GM23338 (cell line): ENCODE results near the gene RPL36A. TPM values are rescaled to one million over a fixed set of nuclear protein-coding genes. Genes with fewer than 3 reads are reported as not detected.

Source experiments
- ATAC-seq: fragments of 200-7000 bp; cut with Tn5 transposase; 3 replicates; pipeline ENCODE4 v1.9.1; 2020
- DNase-seq: peaks from one replicate; pipeline ENCODE4 v3.0.0-alpha.2; 2015; ENCODE audit warnings: low spot score
- H2AFZ ChIP-seq: fragments of 200-600 bp; sonication (generic); 2 replicates; pipeline ENCODE4 v1.8.0; 2016; ENCODE audit warnings: antibody characterized with exemption, mild to moderate bottlenecking, moderate library complexity
- H3F3A ChIP-seq: fragments of 200-600 bp; sonication (generic); replicated peaks from 2 replicates; pipeline ENCODE4 v1.8.0; 2017; ENCODE audit warnings: antibody characterized with exemption, mixed run types, low read depth
- H3K27ac ChIP-seq: fragments of 200-600 bp; sonication (generic); 2 replicates; pipeline ENCODE4 v1.6.1; 2016; ENCODE audit warnings: low read depth
- H3K27me3 ChIP-seq: fragments of 200-600 bp; sonication (generic); 2 replicates; pipeline ENCODE4 v1.8.0; 2016; ENCODE audit warnings: mild to moderate bottlenecking, mixed run types, moderate library complexity; ENCODE audit not compliant: insufficient read depth
- H3K36me3 ChIP-seq: fragments of 200-600 bp; sonication (generic); 2 replicates; pipeline ENCODE4 v1.8.0; 2016; ENCODE audit warnings: mild to moderate bottlenecking; ENCODE audit not compliant: insufficient read depth
- H3K4me1 ChIP-seq: fragments of 200-600 bp; sonication (generic); 2 replicates; pipeline ENCODE4 v1.8.0; 2016; ENCODE audit warnings: mild to moderate bottlenecking, moderate library complexity; ENCODE audit not compliant: insufficient read depth
- H3K4me2 ChIP-seq: fragments of 200-600 bp; sonication (generic); 2 replicates; pipeline ENCODE4 v1.7.1; 2017; ENCODE audit warnings: mixed run types
- H3K4me3 ChIP-seq: fragments of 200-600 bp; sonication (generic); 2 replicates; pipeline ENCODE4 v1.6.1; 2016; ENCODE audit warnings: mixed run types
- H3K79me2 ChIP-seq: fragments of 200-600 bp; sonication (generic); replicated peaks from 2 replicates; pipeline ENCODE4 v1.8.0; 2017; ENCODE audit warnings: mild to moderate bottlenecking; ENCODE audit not compliant: insufficient read depth
- H3K9me2 ChIP-seq: fragments of 200-600 bp; sonication (generic); 2 replicates; pipeline ENCODE4 v1.8.0; 2017; ENCODE audit not compliant: insufficient read depth
- H4K20me1 ChIP-seq: fragments of 200-600 bp; sonication (generic); replicated peaks from 2 replicates; pipeline ENCODE4 v1.8.0; 2017; ENCODE audit warnings: mild to moderate bottlenecking; ENCODE audit not compliant: insufficient read depth
- H3K27ac Mint-ChIP-seq: 2 replicates; pipeline ENCODE4 v1.8.0; 2020; ENCODE audit warnings: inconsistent platforms, mild to moderate bottlenecking, moderate library complexity, mixed read lengths
- H3K27me3 Mint-ChIP-seq: 3 replicates; pipeline ENCODE4 v1.8.0; 2022; ENCODE audit warnings: low read depth, mild to moderate bottlenecking, moderate library complexity, mixed read lengths, inconsistent platforms; ENCODE audit not compliant: insufficient read depth, poor library complexity
- H3K36me3 Mint-ChIP-seq: 3 replicates; pipeline ENCODE4 v1.8.0; 2021; ENCODE audit warnings: low read depth, mild to moderate bottlenecking, inconsistent platforms, moderate library complexity, mixed read lengths
- H3K4me1 Mint-ChIP-seq: 3 replicates; pipeline ENCODE4 v1.8.0; 2020; ENCODE audit warnings: mild to moderate bottlenecking, inconsistent platforms, mixed read lengths
- H3K4me3 Mint-ChIP-seq: 3 replicates; pipeline ENCODE4 v1.8.0; 2021; ENCODE audit warnings: moderate library complexity, mild to moderate bottlenecking, inconsistent platforms, mixed read lengths
- H3K9me3 Mint-ChIP-seq: 3 replicates; pipeline ENCODE4 v1.8.0; 2020; ENCODE audit warnings: moderate library complexity, mild to moderate bottlenecking, inconsistent platforms, mixed read lengths
- CREB1 ChIP-seq: fragments of 250-450 bp; sonication (Bioruptor Pico); IDR thresholded peaks from 2 replicates; pipeline ENCODE4 v1.5.0; 2020; ENCODE audit warnings: low read depth, mild to moderate bottlenecking, moderate library complexity
- CTCF ChIP-seq, 2 experiments: fragments of 200-600 bp in 1 of 2; sonication (generic) in 1 of 2; conservative IDR thresholded peaks; 2 replicates each; pipeline versions ENCODE4 v1.5.1 to v1.6.1; 2016 to 2017; ENCODE audit warnings: antibody characterized with exemption in 2 of 2, low read depth in 2 of 2, mild to moderate bottlenecking in 2 of 2, moderate library complexity in 1 of 2
- EZH2 ChIP-seq: fragments of 200-600 bp; sonication (generic); IDR thresholded peaks from one replicate; pipeline ENCODE4 v1.8.0; 2017; ENCODE audit warnings: antibody characterized with exemption, mild to moderate bottlenecking, low read depth; ENCODE audit not compliant: unreplicated experiment
- NANOG ChIP-seq: IDR thresholded peaks from 2 replicates; pipeline ENCODE4 v1.6.1; 2016; ENCODE audit warnings: antibody characterized with exemption, borderline replicate concordance
- POLR2AphosphoS5 ChIP-seq: IDR thresholded peaks from 2 replicates; pipeline ENCODE4 v1.6.1; 2016; ENCODE audit warnings: antibody characterized with exemption, low read depth
- REST ChIP-seq: IDR thresholded peaks from one replicate; pipeline ENCODE4 v1.6.1; 2018; ENCODE audit warnings: antibody characterized with exemption; ENCODE audit not compliant: unreplicated experiment
- STAT1 ChIP-seq: IDR thresholded peaks from one replicate; pipeline ENCODE4 v1.6.1; 2016; ENCODE audit warnings: antibody characterized with exemption; ENCODE audit not compliant: unreplicated experiment
- ZNF114 ChIP-seq: fragments of 250-450 bp; sonication (Bioruptor Pico); IDR thresholded peaks from 2 replicates; pipeline ENCODE4 v1.5.0; 2020; ENCODE audit warnings: mild to moderate bottlenecking, moderate library complexity
- ZNF462 ChIP-seq: fragments of 250-450 bp; sonication (Bioruptor Pico); IDR thresholded peaks from 2 replicates; pipeline ENCODE4 v1.5.0; 2020; ENCODE audit warnings: mild to moderate bottlenecking, moderate library complexity
- polyA plus RNA-seq: library from polyadenylated mRNA; unstranded; fragments of >200 nt; fragmentation: Nextera tagmentation; extraction: Ambion mirVana; gene quantifications from 2 replicates; pipeline ENCODE4 v1.2.1, GENCODE V29; 2016
- total RNA-seq: library from RNA; depleted of rRNA; stranded (reverse); fragments of >200 nt; shearing (Covaris generic); gene quantifications from 2 replicates; pipeline ENCODE4 v1.2.3, GENCODE V29; 2014

Gene RPL36A
- total and polyA plus RNA-seq, 2 experiments from 2014 or later, result 901 to 1,348 TPM

- no peak for TF ChIP-seq REST
- no peak for TF ChIP-seq CTCF (conservative IDR thresholded peaks at IDR 0.05; ENCODE audit: low read depth in 2 of 2)
Measured at GRCh38 chrX:101427954-101428353, 37.1 kb downstream of the RPL36A start (continued).

- peaks cover 14% of the 10 kb centered on the region; the same call in 2 of the 3 replicates for H3K9me3 Mint-ChIP-seq
- 0 out of 2 replicates have a peak, but pooled peaks cover 6% of the 10 kb centered on the region for H3K36me3 ChIP-seq
- no peak overlapping the region for H3K4me3 ChIP-seq
- no peaks in the 10 kb centered on the region for H3K4me1 ChIP-seq
- ATAC-seq (no peak), DNase-seq (no peak)
- no peak overlapping the region for H2AFZ ChIP-seq
- H3K27ac Mint-ChIP-seq, result no peak overlapping the region
- H3K4me3 Mint-ChIP-seq, result no peak overlapping the region
- no peaks in the 10 kb centered on the region for H3K27me3 ChIP-seq
- H3F3A ChIP-seq, result no peaks in the 10 kb centered on the region
- H3K79me2 ChIP-seq, result no peaks in the 10 kb centered on the region
- H3K36me3 Mint-ChIP-seq, result peaks cover 69% of the 10 kb centered on the region
- no peak overlapping the region for H3K4me2 ChIP-seq
- H4K20me1 ChIP-seq, result no peaks in the 10 kb centered on the region
- H3K27ac ChIP-seq, result no peak overlapping the region
- no peaks in the 10 kb centered on the region for H3K27me3 Mint-ChIP-seq
- H3K4me1 Mint-ChIP-seq, result no peaks in the 10 kb centered on the region
- no peaks in the 10 kb centered on the region for H3K9me2 ChIP-seq
- no peak for TF ChIP-seq ZNF462 (CRISPR knock-in tag)
- no peak for TF ChIP-seq ZNF114 (CRISPR knock-in tag)
- TF ChIP-seq EZH2, result no peak
- no peak for TF ChIP-seq STAT1
- no peak for TF ChIP-seq POLR2AphosphoS5
- TF ChIP-seq CREB1 (CRISPR knock-in tag), result no peak
- TF ChIP-seq NANOG, result no peak
- no peak for TF ChIP-seq REST
Measured at GRCh38 chrX:101429934-101430333, 39.1 kb downstream of the RPL36A start.
